ENCODE results near the gene LTC4S. TPM values are rescaled to one million over a fixed set of nuclear protein-coding genes. Genes with fewer than 3 reads are reported as not detected.

Gene LTC4S
- total RNA-seq, 1 experiment from 2014 or later = 2.2 TPM

DNA sequence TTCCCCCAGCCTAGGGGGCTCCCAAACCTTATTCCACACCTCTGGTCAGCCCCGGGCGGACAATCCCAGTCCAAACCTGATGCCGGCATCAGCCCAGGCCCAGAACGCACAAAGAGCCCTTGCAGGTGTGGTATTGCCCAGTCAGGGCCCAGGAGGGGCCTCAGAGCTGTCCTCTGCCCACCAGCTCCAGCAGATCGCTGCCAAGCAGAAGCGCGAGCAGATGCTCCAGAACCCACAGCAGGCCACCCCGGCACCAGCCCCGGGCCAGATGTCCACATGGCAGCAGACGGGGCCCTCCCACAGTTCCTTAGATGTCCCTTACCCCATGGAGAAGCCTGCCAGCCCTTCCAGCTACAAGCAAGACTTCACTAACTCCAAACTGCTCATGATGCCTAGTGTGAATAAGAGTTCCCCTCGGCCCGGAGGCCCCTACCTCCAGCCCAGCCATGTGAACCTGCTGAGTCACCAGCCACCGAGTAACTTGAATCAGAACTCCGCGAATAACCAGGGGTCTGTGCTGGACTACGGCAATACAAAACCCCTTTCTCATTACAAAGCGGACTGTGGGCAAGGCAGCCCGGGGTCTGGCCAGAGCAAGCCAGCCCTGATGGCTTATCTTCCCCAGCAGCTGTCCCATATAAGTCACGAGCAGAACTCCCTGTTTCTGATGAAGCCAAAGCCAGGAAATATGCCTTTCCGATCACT, 27.6 kb upstream of the LTC4S start:
- intact Hi-C loops (cut with micrococcal nuclease) = no loop called here
- H3K36me3 Mint-ChIP-seq (ENCODE audit: insufficient read depth, unreplicated experiment) = peaks cover 61% of the 10 kb centered on the region
- BruUV-seq (replicated peaks) = no TSS peak

GRCh38 chr5:179766726-179767455, 26.9 kb upstream of the LTC4S start:
- intact Hi-C loops (cut with micrococcal nuclease) = no loop called here
- ChIA-PET CTCF (interaction anchor here (0.6 to 3.2 kb wide), 4 partner anchors 11 to 55 kb away, joined by 3 to 28 read pairs (median 4); no protein-coding TSS in a partner anchor), POLR2A (interaction anchor here (0.7 to 1.7 kb wide), 8 partner anchors 11 to 143 kb away, joined by 3 to 5 read pairs (median 3); partner anchors contain the start of gene HNRNPH1)
- H3K36me3 Mint-ChIP-seq (ENCODE audit: insufficient read depth, unreplicated experiment) = peaks cover 68% of the 10 kb centered on the region
- H3K9me3 Mint-ChIP-seq (ENCODE audit: unreplicated experiment) = no peaks in the 10 kb centered on the region
- no peaks in the 10 kb centered on the region for H3K27me3 Mint-ChIP-seq (ENCODE audit: insufficient read depth, unreplicated experiment)
- H3K27ac Mint-ChIP-seq (ENCODE audit: low read depth, unreplicated experiment) = no peak overlapping the region
- no TSS peak for BruUV-seq (replicated peaks)
- H3K4me3 Mint-ChIP-seq (ENCODE audit: unreplicated experiment) = no peak overlapping the region
- DNase-seq (ENCODE audit: unreplicated experiment) = no peak
- TF ChIP-seq CTCF (IDR thresholded peaks at IDR 0.05; ENCODE audit: unreplicated experiment) = no peak
- peaks cover 37% of the 10 kb centered on the region for H3K4me1 Mint-ChIP-seq (ENCODE audit: insufficient read depth, unreplicated experiment)

More for the DNA sequence above, 27.6 kb upstream of the LTC4S start:
- Mint-ChIP-seq H3K27me3 (ENCODE audit: insufficient read depth, unreplicated experiment) (no peaks in the 10 kb centered on the region), H3K27ac (ENCODE audit: low read depth, unreplicated experiment) (peak overlapping the region; percentile 77), H3K9me3 (ENCODE audit: unreplicated experiment) (no peaks in the 10 kb centered on the region), H3K4me3 (ENCODE audit: unreplicated experiment) (no peak overlapping the region), H3K4me1 (ENCODE audit: insufficient read depth, unreplicated experiment) (peaks cover 41% of the 10 kb centered on the region)
- CTCF ChIA-PET = interaction anchor here (0.6 to 3.2 kb wide), 4 partner anchors 27 to 36 kb away, joined by 3 to 28 read pairs (median 3); partner anchors contain the start of gene LTC4S
- DNase-seq (ENCODE audit: unreplicated experiment) = no peak
- TF ChIP-seq CTCF (IDR thresholded peaks at IDR 0.05; ENCODE audit: unreplicated experiment) = no peak
- POLR2A ChIA-PET = interaction anchor here (0.6 to 2.0 kb wide), 13 partner anchors 12 to 283 kb away, joined by 3 to 9 read pairs (median 3); partner anchors contain the start of genes HNRNPH1 and LTC4S

GRCh38 chr5:179767496-179768100, 26.2 kb upstream of the LTC4S start:
- no peak for DNase-seq (ENCODE audit: unreplicated experiment)
- POLR2A ChIA-PET = interaction anchor here (0.8 to 1.7 kb wide), 5 partner anchors 10 to 144 kb away, joined by 3 to 5 read pairs (median 4); partner anchors contain the start of genes HNRNPH1 and MAML1
- H3K9me3 Mint-ChIP-seq (ENCODE audit: unreplicated experiment) = no peaks in the 10 kb centered on the region
- CTCF ChIA-PET = interaction anchor here (1.2 to 3.2 kb wide), 3 partner anchors 12 to 55 kb away, joined by 4 to 28 read pairs (median 5); no protein-coding TSS in a partner anchor
- H3K27me3 Mint-ChIP-seq (ENCODE audit: insufficient read depth, unreplicated experiment) = no peaks in the 10 kb centered on the region
- H3K27ac Mint-ChIP-seq (ENCODE audit: low read depth, unreplicated experiment) = no peak overlapping the region
- intact Hi-C loops (cut with micrococcal nuclease) = no loop called here
- TF ChIP-seq CTCF (IDR thresholded peaks at IDR 0.05; ENCODE audit: unreplicated experiment) = no peak
- peaks cover 30% of the 10 kb centered on the region for H3K4me1 Mint-ChIP-seq (ENCODE audit: insufficient read depth, unreplicated experiment)
- H3K4me3 Mint-ChIP-seq (ENCODE audit: unreplicated experiment) = no peak overlapping the region
- peaks cover 75% of the 10 kb centered on the region for H3K36me3 Mint-ChIP-seq (ENCODE audit: insufficient read depth, unreplicated experiment)
- BruUV-seq (replicated peaks) = no TSS peak
